AG20443 (cell line): Measurements from ENCODE around the gene NDUFS4.
"Not testable (repeated sequence)": the region's sequence is repeated elsewhere in the genome, so short reads cannot be mapped to it uniquely, and the experiment has no call there.

Source experiments
- DNase-seq: peaks from one replicate; pipeline ENCODE4 v3.0.0; 2012; ENCODE audit warnings: low spot score, mixed read lengths

Gene NDUFS4

GRCh38 chr5:53665313-53665712, 104.9 kb downstream of the NDUFS4 start:
- not testable (repeated sequence) for DNase-seq

- DNase-seq: no peak
These were observed 107.2 kb downstream of the NDUFS4 start for GRCh38 chr5:53667621-53668020.

GRCh38 chr5:53671447-53671846, 111.0 kb downstream of the NDUFS4 start:
- no peak for DNase-seq

- no peak for DNase-seq
These were observed 113.7 kb downstream of the NDUFS4 start for GRCh38 chr5:53674121-53674520.

GRCh38 chr5:53677632-53678031, 117.2 kb downstream of the NDUFS4 start:
- DNase-seq: no peak

GRCh38 chr5:53678981-53679660, 118.7 kb downstream of the NDUFS4 start:
- peak; percentile 15 for DNase-seq

GRCh38 chr5:53681079-53681478, 120.6 kb downstream of the NDUFS4 start:
- DNase-seq: no peak

GRCh38 chr5:53691014-53691413, 130.6 kb downstream of the NDUFS4 start:
- DNase-seq: no peak

- DNase-seq: no peak
These were observed 134.1 kb downstream of the NDUFS4 start for GRCh38 chr5:53694520-53695022.

- DNase-seq: not testable (repeated sequence)
These were observed 150.0 kb downstream of the NDUFS4 start for GRCh38 chr5:53710405-53710804.

GRCh38 chr5:53712327-53712726, 151.9 kb downstream of the NDUFS4 start:
- peak; percentile 71 for DNase-seq

- DNase-seq: no peak
These were observed 153.7 kb downstream of the NDUFS4 start for GRCh38 chr5:53713978-53714666.

GRCh38 chr5:53714667-53715010, 154.2 kb downstream of the NDUFS4 start:
- DNase-seq: no peak

GRCh38 chr5:53726121-53726520, 165.7 kb downstream of the NDUFS4 start:
- no peak for DNase-seq

GRCh38 chr5:53730943-53731342, 170.5 kb downstream of the NDUFS4 start:
- DNase-seq: no peak
